ENCODE measurements around the gene CCDC148.

CCDC148 gene

GRCh38 chr2:158497486-158497885 lies 40.9 kb upstream of the CCDC148 start:
- Histone ChIP-seq H3K4me3 (ENCODE audit: low read depth, low read length) (no peak overlapping the region), H3K4me1 (peaks cover 17% of the 10 kb centered on the region), H3K36me3 (ENCODE audit: control insufficient read depth, insufficient read depth, low read length) (no peaks in the 10 kb centered on the region), H3K9me3 (ENCODE audit: control insufficient read depth, low read length) (no peaks in the 10 kb centered on the region), H2AFZ (no peak overlapping the region), H3K27me3 (ENCODE audit: control insufficient read depth, insufficient read depth, low read length) (no peaks in the 10 kb centered on the region), H3K27ac (no peak overlapping the region), H3K4me2 (ENCODE audit: low read length) (no peak overlapping the region), H3K79me2 (peaks cover 5% of the 10 kb centered on the region), H3K9ac (no peak overlapping the region)
- TF ChIP-seq CTCF (IDR thresholded peaks at IDR 0.05): no peak

- peaks cover 17% of the 10 kb centered on the region for H3K4me1 ChIP-seq
- no peak overlapping the region for H3K4me3 ChIP-seq (ENCODE audit: low read depth, low read length)
- no peak overlapping the region for H3K9ac ChIP-seq
- H3K9me3 ChIP-seq (ENCODE audit: control insufficient read depth, low read length): no peaks in the 10 kb centered on the region
- H3K4me2 ChIP-seq (ENCODE audit: low read length): no peak overlapping the region
- H3K36me3 ChIP-seq (ENCODE audit: control insufficient read depth, insufficient read depth, low read length): no peaks in the 10 kb centered on the region
- H2AFZ ChIP-seq: no peak overlapping the region
- H3K79me2 ChIP-seq: peaks cover 4% of the 10 kb centered on the region
- no peak for TF ChIP-seq CTCF (IDR thresholded peaks at IDR 0.05)
- no peaks in the 10 kb centered on the region for H3K27me3 ChIP-seq (ENCODE audit: control insufficient read depth, insufficient read depth, low read length)
- H3K27ac ChIP-seq: no peak overlapping the region
These were observed 40.4 kb upstream of the CCDC148 start for GRCh38 chr2:158496986-158497385.

GRCh38 chr2:158495175-158495574 lies 38.6 kb upstream of the CCDC148 start:
- Histone ChIP-seq H3K27ac (no peak overlapping the region), H3K79me2 (peaks cover 15% of the 10 kb centered on the region), H3K4me1 (peaks cover 7% of the 10 kb centered on the region), H3K9ac (no peak overlapping the region), H3K36me3 (ENCODE audit: control insufficient read depth, insufficient read depth, low read length) (no peaks in the 10 kb centered on the region), H3K27me3 (ENCODE audit: control insufficient read depth, insufficient read depth, low read length) (no peaks in the 10 kb centered on the region), H3K4me2 (ENCODE audit: low read length) (no peak overlapping the region), H3K4me3 (ENCODE audit: low read depth, low read length) (no peak overlapping the region), H3K9me3 (ENCODE audit: control insufficient read depth, low read length) (no peaks in the 10 kb centered on the region), H2AFZ (no peak overlapping the region)
- no peak for TF ChIP-seq CTCF (IDR thresholded peaks at IDR 0.05)

GRCh38 chr2:158493458-158493857 lies 36.9 kb upstream of the CCDC148 start:
- no peak overlapping the region for H3K27ac ChIP-seq
- H3K9me3 ChIP-seq (ENCODE audit: control insufficient read depth, low read length): no peaks in the 10 kb centered on the region
- H2AFZ ChIP-seq: no peak overlapping the region
- H3K4me3 ChIP-seq (ENCODE audit: low read depth, low read length): no peak overlapping the region
- H3K4me1 ChIP-seq: peaks cover 10% of the 10 kb centered on the region
- no peak overlapping the region for H3K4me2 ChIP-seq (ENCODE audit: low read length)
- peaks cover 18% of the 10 kb centered on the region for H3K79me2 ChIP-seq
- TF ChIP-seq CTCF (IDR thresholded peaks at IDR 0.05): no peak
- no peaks in the 10 kb centered on the region for H3K36me3 ChIP-seq (ENCODE audit: control insufficient read depth, insufficient read depth, low read length)
- no peak overlapping the region for H3K9ac ChIP-seq
- H3K27me3 ChIP-seq (ENCODE audit: control insufficient read depth, insufficient read depth, low read length): no peaks in the 10 kb centered on the region

- Histone ChIP-seq H3K79me2 (peaks cover 25% of the 10 kb centered on the region), H3K27ac (no peak overlapping the region), H3K27me3 (ENCODE audit: control insufficient read depth, insufficient read depth, low read length) (no peaks in the 10 kb centered on the region), H3K9ac (no peak overlapping the region), H2AFZ (no peak overlapping the region), H3K4me1 (peaks cover 11% of the 10 kb centered on the region), H3K4me2 (ENCODE audit: low read length) (no peak overlapping the region), H3K36me3 (ENCODE audit: control insufficient read depth, insufficient read depth, low read length) (no peaks in the 10 kb centered on the region), H3K4me3 (ENCODE audit: low read depth, low read length) (no peak overlapping the region), H3K9me3 (ENCODE audit: control insufficient read depth, low read length) (no peaks in the 10 kb centered on the region)
- no peak for TF ChIP-seq CTCF (IDR thresholded peaks at IDR 0.05)
These were observed 34.5 kb upstream of the CCDC148 start for GRCh38 chr2:158491072-158491471.

All from parathyroid adenoma (tissue), 2 donors.